ENCODE results near the gene MREG. TPM values are rescaled to one million over a fixed set of nuclear protein-coding genes. Genes with fewer than 3 reads are reported as not detected.
"Not testable (repeated sequence)": the region's sequence is repeated elsewhere in the genome, so short reads cannot be mapped to it uniquely, and the experiment has no call there.

MREG gene
- total RNA-seq, 1 experiment from 2014 or later: 2.1 TPM

- DNase-seq: no peak
- H3K9me3 ChIP-seq: no peaks in the 10 kb centered on the region
- no peaks in the 10 kb centered on the region for H3K36me3 ChIP-seq
- H3K4me3 ChIP-seq: no peak overlapping the region
- H3K27me3 ChIP-seq: no peaks in the 10 kb centered on the region
Observed at GRCh38 chr2:216029416-216030129, 16.2 kb upstream of the MREG start.

DNA sequence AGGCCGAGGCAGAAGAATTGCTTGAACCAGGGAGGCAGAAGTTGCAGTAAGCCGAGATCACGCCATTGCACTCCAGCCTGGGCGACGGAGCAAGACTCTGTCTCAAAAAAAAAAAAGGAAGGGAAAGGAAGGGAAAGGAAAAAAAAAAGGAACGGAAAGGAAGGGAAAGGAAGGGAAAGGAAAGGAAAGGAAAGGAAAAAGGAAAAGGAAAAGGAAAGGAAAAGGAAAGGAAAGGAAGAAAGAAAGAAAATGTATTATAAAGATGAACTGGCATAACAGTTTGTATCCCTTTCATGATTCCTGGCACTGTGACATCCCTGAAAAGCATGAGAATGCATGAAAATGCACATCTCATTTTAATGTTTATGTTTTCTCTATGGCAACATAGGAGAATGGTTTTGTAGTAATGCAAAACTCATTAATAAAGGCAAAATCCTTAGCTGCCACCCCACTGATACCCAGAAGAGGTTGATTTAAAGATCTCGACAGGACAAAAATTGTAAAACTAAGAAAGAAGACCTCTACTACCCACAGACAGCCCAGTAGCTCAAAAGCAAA lies 11.5 kb upstream of the MREG start:
- H3K9me3 ChIP-seq: no peaks in the 10 kb centered on the region
- DNase-seq: no peak
- no peak overlapping the region for H3K4me3 ChIP-seq
- no peaks in the 10 kb centered on the region for H3K36me3 ChIP-seq
- no peaks in the 10 kb centered on the region for H3K27me3 ChIP-seq

DNA sequence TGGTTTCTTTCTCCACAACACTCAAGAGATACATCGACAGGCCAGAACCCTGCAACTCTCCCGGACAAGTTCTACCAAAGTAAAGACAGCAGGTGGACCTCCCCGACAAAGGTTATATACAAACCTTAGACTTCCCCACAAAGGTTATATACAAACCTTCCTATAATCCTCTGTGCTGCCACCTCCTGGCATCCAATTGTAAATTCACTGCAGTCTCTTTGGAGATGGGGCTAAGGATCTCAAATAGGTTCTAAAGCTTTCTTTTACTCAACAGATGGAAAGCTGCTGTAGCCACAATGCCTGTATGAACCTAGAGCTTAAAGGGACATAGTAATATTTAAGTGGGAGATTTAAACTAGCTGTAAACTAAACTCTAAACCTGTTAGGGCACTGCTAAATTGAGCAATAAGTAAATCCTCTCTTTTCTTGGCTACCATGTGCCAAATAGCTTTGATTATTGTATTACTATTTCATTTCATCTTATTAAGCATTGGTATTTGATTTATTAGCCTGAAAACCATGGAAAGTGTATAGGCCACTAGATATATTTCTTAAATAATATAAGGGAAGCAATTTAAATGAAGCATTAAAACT lies 9.8 kb upstream of the MREG start:
- Histone ChIP-seq H3K27me3 (no peaks in the 10 kb centered on the region), H3K9me3 (no peaks in the 10 kb centered on the region), H3K36me3 (no peaks in the 10 kb centered on the region), H3K4me3 (no peak overlapping the region)
- DNase-seq: no peak

GRCh38 chr2:216021768-216022565 lies 8.6 kb upstream of the MREG start:
- H3K4me3 ChIP-seq: no peak overlapping the region
- no peaks in the 10 kb centered on the region for H3K36me3 ChIP-seq
- H3K27me3 ChIP-seq: no peaks in the 10 kb centered on the region
- DNase-seq: no peak
- H3K9me3 ChIP-seq: no peaks in the 10 kb centered on the region

- H3K9me3 ChIP-seq: no peaks in the 10 kb centered on the region
- H3K4me3 ChIP-seq: no peak overlapping the region
- no peaks in the 10 kb centered on the region for H3K27me3 ChIP-seq
- DNase-seq: no peak
- no peaks in the 10 kb centered on the region for H3K36me3 ChIP-seq
Observed at GRCh38 chr2:216018709-216019108, 5.4 kb upstream of the MREG start.

- Histone ChIP-seq H3K4me3 (no peak overlapping the region), H3K9me3 (no peaks in the 10 kb centered on the region), H3K36me3 (no peaks in the 10 kb centered on the region), H3K27me3 (no peaks in the 10 kb centered on the region)
- DNase-seq: no peak
Observed at GRCh38 chr2:216017365-216017764, 4.0 kb upstream of the MREG start.

DNA sequence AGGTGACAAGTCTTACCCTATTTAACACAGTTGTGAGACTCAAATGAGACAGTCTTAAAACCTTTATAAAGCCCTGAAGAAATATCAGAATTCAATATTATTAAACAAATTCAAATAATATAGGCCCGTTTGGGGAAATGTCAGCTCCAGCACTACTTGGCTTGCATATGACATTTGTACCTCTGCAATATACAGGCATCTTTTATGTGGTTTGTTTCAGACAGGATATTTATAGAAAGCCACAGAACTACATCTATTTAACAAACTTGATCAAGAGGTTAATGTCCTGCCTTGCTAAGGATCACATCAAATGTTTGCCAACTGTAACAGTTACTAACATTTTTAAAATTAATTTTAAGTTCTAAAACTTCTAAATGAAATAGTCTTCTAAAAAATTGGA lies 3.2 kb upstream of the MREG start:
- Histone ChIP-seq H3K36me3 (no peaks in the 10 kb centered on the region), H3K9me3 (no peaks in the 10 kb centered on the region), H3K4me3 (no peak overlapping the region), H3K27me3 (no peaks in the 10 kb centered on the region)
- no peak for DNase-seq

- H3K9me3 ChIP-seq: no peaks in the 10 kb centered on the region
- no peak for DNase-seq
- no peaks in the 10 kb centered on the region for H3K36me3 ChIP-seq
- no peaks in the 10 kb centered on the region for H3K27me3 ChIP-seq
- no peak overlapping the region for H3K4me3 ChIP-seq
Observed at GRCh38 chr2:216015722-216016464, 2.5 kb upstream of the MREG start.

- no peaks in the 10 kb centered on the region for H3K36me3 ChIP-seq
- no peak for DNase-seq
- H3K27me3 ChIP-seq: no peaks in the 10 kb centered on the region
- no peaks in the 10 kb centered on the region for H3K9me3 ChIP-seq
- no peak overlapping the region for H3K4me3 ChIP-seq
Observed at GRCh38 chr2:216014986-216015385, 1.6 kb upstream of the MREG start.

GRCh38 chr2:216014006-216014405 lies 655 bp upstream of the MREG start:
- Histone ChIP-seq H3K27me3 (no peaks in the 10 kb centered on the region), H3K4me3 (peak overlapping the region; percentile 52), H3K9me3 (no peaks in the 10 kb centered on the region), H3K36me3 (no peaks in the 10 kb centered on the region)
- no peak for DNase-seq

DNA sequence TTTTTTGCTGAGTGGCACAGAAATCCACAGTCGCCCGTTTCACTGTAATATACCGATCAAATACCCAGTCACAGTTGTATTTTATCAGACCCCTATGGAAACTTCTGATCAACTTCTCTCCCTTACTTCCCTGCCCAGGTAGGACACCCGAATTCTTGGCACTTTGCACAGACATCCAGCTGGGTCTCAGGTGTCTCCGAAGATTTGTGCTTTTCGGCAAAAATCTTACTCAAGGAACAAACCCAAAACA lies 596 bp downstream of the MREG start:
- no peak for DNase-seq
- Histone ChIP-seq H3K27me3 (no peaks in the 10 kb centered on the region), H3K4me3 (peak overlapping the region; percentile 52), H3K9me3 (no peaks in the 10 kb centered on the region), H3K36me3 (no peaks in the 10 kb centered on the region)

GRCh38 chr2:216012133-216012829 lies 1.1 kb downstream of the MREG start:
- no peaks in the 10 kb centered on the region for H3K9me3 ChIP-seq
- DNase-seq: no peak
- H3K27me3 ChIP-seq: no peaks in the 10 kb centered on the region
- no peaks in the 10 kb centered on the region for H3K36me3 ChIP-seq
- H3K4me3 ChIP-seq: peak overlapping the region; percentile 52; the same call in 1 of the 2 replicates

- not testable (repeated sequence) for H3K27me3 ChIP-seq, DNase-seq, H3K36me3 ChIP-seq, H3K9me3 ChIP-seq, H3K4me3 ChIP-seq
Observed at GRCh38 chr2:216009215-216009614, 4.1 kb downstream of the MREG start.

GRCh38 chr2:216008387-216008786 lies 5.0 kb downstream of the MREG start:
- Histone ChIP-seq H3K27me3 (no peaks in the 10 kb centered on the region), H3K36me3 (no peaks in the 10 kb centered on the region), H3K4me3 (no peak overlapping the region), H3K9me3 (no peaks in the 10 kb centered on the region)
- DNase-seq: no peak

- Histone ChIP-seq H3K27me3 (no peaks in the 10 kb centered on the region), H3K4me3 (no peak overlapping the region), H3K9me3 (no peaks in the 10 kb centered on the region), H3K36me3 (no peaks in the 10 kb centered on the region)
- peak; percentile 22 for DNase-seq
Observed at GRCh38 chr2:216006164-216006663, 7.1 kb downstream of the MREG start.

- H3K36me3 ChIP-seq: no peaks in the 10 kb centered on the region
Observed at GRCh38 chr2:216004697-216005283, 8.6 kb downstream of the MREG start.

More at GRCh38 chr2:216004697-216005283, 8.6 kb downstream of the MREG start:
- Histone ChIP-seq H3K4me3 (no peak overlapping the region), H3K27me3 (no peaks in the 10 kb centered on the region), H3K9me3 (no peaks in the 10 kb centered on the region)
- no peak for DNase-seq
